Ovary (tissue), 9 donors: ENCODE data around the gene TBC1D22B. TPM values are rescaled to one million over a fixed set of nuclear protein-coding genes. Genes with fewer than 3 reads are reported as not detected.

ENCODE experiments used
- DNase-seq, 5 donors: peaks; one replicate each; pipeline ENCODE4 v3.0.0-alpha.2; 2019 to 2020
- H3K27ac ChIP-seq, 2 donors: fragments of 200-600 bp; one replicate each; pipeline versions ENCODE4 v1.5.1 to v1.8.0; 2019 to 2022
- H3K27me3 ChIP-seq: fragments of 200-600 bp; one replicate; pipeline ENCODE4 v1.8.0; 2022
- H3K36me3 ChIP-seq: fragments of 200-600 bp; sonication (generic); one replicate; pipeline ENCODE4 v1.5.1; 2019
- H3K4me1 ChIP-seq: one replicate; pipeline ENCODE4 v1.8.1; 2013; ENCODE audit warnings: mild to moderate bottlenecking, moderate library complexity; ENCODE audit not compliant: insufficient read depth
- H3K4me3 ChIP-seq: fragments of 200-600 bp; sonication (generic); one replicate; pipeline ENCODE4 v1.5.1; 2017
- H3K9me3 ChIP-seq, 2 donors: fragments of 200-600 bp in 1 of 2; sonication (generic) in 1 of 2; one replicate each; pipeline versions ENCODE4 v1.5.1 to v1.8.1; 2013 to 2019; ENCODE audit warnings: mild to moderate bottlenecking in 1 of 2, moderate library complexity in 1 of 2
- CTCF ChIP-seq, 3 donors: fragments of 450-650 bp in 2 of 3; fragments of 200-600 bp in 1 of 3; IDR thresholded peaks; one replicate each; pipeline versions ENCODE4 v1.5.1 to v1.8.0; 2016 to 2022; ENCODE audit warnings: antibody characterized with exemption in 3 of 3, mild to moderate bottlenecking in 1 of 3
- EP300 ChIP-seq: sonication (generic); formaldehyde crosslinking; IDR thresholded peaks from one replicate; pipeline ENCODE4 v1.6.1; 2017; ENCODE audit warnings: antibody characterized with exemption
- POLR2A ChIP-seq: fragments of 450-650 bp; IDR thresholded peaks from one replicate; pipeline ENCODE4 v1.6.1; 2017; ENCODE audit warnings: antibody characterized with exemption, mild to moderate bottlenecking, moderate library complexity
- WGBS, 3 donors: extraction: QIAGEN DNeasy Blood & Tissue Kit in 1 of 3; methylation state at CpG; one replicate each; pipeline versions ENCODE4 v1.1.5 to v1.1.7; 2013 to 2017; 5-methylcytosine and 5-hydroxymethylcytosine counted together
- intact Hi-C, 4 donors: fragments of 100-400 bp; cut with DNase I; formaldehyde crosslinking; loops; one replicate each; pipeline versions ENCODE4 v1.11.0 to v1.15.1; 2022 to 2023
- polyA plus RNA-seq, 2 donors: library from polyadenylated mRNA; stranded (reverse); fragments of 200-250 nt in 1 of 2; fragments of 350-450 nt in 1 of 2; fragmentation: Illumina TruSeq in 1 of 2; extraction: RNeasy Lipid Tissue Mini Kit (QIAGEN cat#74804) in 1 of 2; gene quantifications; one replicate each; pipeline ENCODE4 v1.2.3, GENCODE V29; 2013 to 2014
- total RNA-seq, 7 donors: library from RNA; depleted of rRNA in 2 of 7; stranded (reverse); fragments of >200 nt in 2 of 7; fragmentation: NEBNext Ultra II Directional in 3 of 7; extraction: Animal tissue kit (Norgen Biotek cat#: 25700) in 3 of 7; gene quantifications; one replicate each; pipeline versions ENCODE4 v1.1.0 to v1.2.4, GENCODE V29; 2016 to 2023
- donor health status: DM: no; HTN: no; CAD: no; lungs with moderate emphysema.
- donor health status: DM: no; HTN: no; CAD: no.
- donor health status: Bipolar disorder and iron deficiency.
- donor health status: DM: yes; HTN: yes; CAD: no.
- donor health status: DM: no; HTN: no; CAD: no.
- donor health status: DM: yes; HTN: yes; CAD: no.

TBC1D22B gene
- total and polyA plus RNA-seq, 9 donors, result 7.4 to 17.7 (median 12.8) TPM

GRCh38 chr6:37284781-37285180 is 27.2 kb downstream of the TBC1D22B start:
- DNase-seq, result no peak
- intact Hi-C loops, result no loop called here
- Histone ChIP-seq H3K27me3 (no peaks in the 10 kb centered on the region), H3K4me1 (peaks cover 10% of the 10 kb centered on the region), H3K9me3 (no peaks in the 10 kb centered on the region), H3K36me3 (no peaks in the 10 kb centered on the region), H3K4me3 (no peak overlapping the region), H3K27ac (no peak overlapping the region)
- 87 to 88% (median 88%) methylated on average over 4 of the region's 4 CpGs for WGBS, 3 donors
- TF ChIP-seq EP300, result no peak
- no peak for TF ChIP-seq CTCF (IDR thresholded peaks at IDR 0.05)
- TF ChIP-seq POLR2A, result no peak

- no peak overlapping the region for H3K4me3 ChIP-seq
- 98 to 99% (median 98%) methylated on average over 4 of the region's 4 CpGs for WGBS, 3 donors
- no peak overlapping the region for H3K27ac ChIP-seq
- TF ChIP-seq EP300 (no peak), CTCF (IDR thresholded peaks at IDR 0.05) (no peak), POLR2A (no peak)
- H3K9me3 ChIP-seq, result no peaks in the 10 kb centered on the region
- no peaks in the 10 kb centered on the region for H3K27me3 ChIP-seq
- no peaks in the 10 kb centered on the region for H3K36me3 ChIP-seq
- no peak for DNase-seq
- peaks cover 7% of the 10 kb centered on the region for H3K4me1 ChIP-seq
- intact Hi-C loops, result no loop called here
Measured at GRCh38 chr6:37285861-37286311, 28.3 kb downstream of the TBC1D22B start.

- intact Hi-C loops, result no loop called here
- no peak for DNase-seq
- Histone ChIP-seq H3K36me3 (no peaks in the 10 kb centered on the region), H3K9me3 (no peaks in the 10 kb centered on the region), H3K27ac (no peak overlapping the region), H3K27me3 (no peaks in the 10 kb centered on the region), H3K4me1 (peaks cover 7% of the 10 kb centered on the region), H3K4me3 (no peak overlapping the region)
- WGBS, 3 donors, result 69 to 81% (median 75%) methylated on average over 2 of the region's 2 CpGs
- TF ChIP-seq EP300, result no peak
- no peak for TF ChIP-seq CTCF (IDR thresholded peaks at IDR 0.05)
- no peak for TF ChIP-seq POLR2A
Measured at GRCh38 chr6:37287519-37288157, 30.1 kb downstream of the TBC1D22B start.

GRCh38 chr6:37288247-37288646 is 30.7 kb downstream of the TBC1D22B start:
- Histone ChIP-seq H3K4me1 (peaks cover 7% of the 10 kb centered on the region), H3K27me3 (no peaks in the 10 kb centered on the region), H3K36me3 (no peaks in the 10 kb centered on the region), H3K27ac (no peak overlapping the region), H3K9me3 (no peaks in the 10 kb centered on the region), H3K4me3 (no peak overlapping the region)
- TF ChIP-seq POLR2A (no peak), CTCF (IDR thresholded peaks at IDR 0.05) (no peak), EP300 (no peak)
- DNase-seq, result no peak
- WGBS, 3 donors, result 37 to 53% (median 51%) methylated on average over 2 of the region's 2 CpGs
- intact Hi-C loops, result no loop called here
